Stomach (tissue), 4 donors: ENCODE measurements around the gene SYT7.

Experiments
- POLR2A ChIP-seq, 4 donors: fragments of 450-650 bp; IDR thresholded peaks; one replicate each; pipeline ENCODE4 v1.6.1; 2016; ENCODE audit warnings: antibody characterized with exemption in 4 of 4, control low read depth in 2 of 4, mild to moderate bottlenecking in 1 of 4, moderate library complexity in 1 of 4
- POLR2AphosphoS5 ChIP-seq, 3 donors: sonication (generic); formaldehyde crosslinking; IDR thresholded peaks; one replicate each; pipeline ENCODE4 v1.6.1; 2016; ENCODE audit warnings: antibody characterized with exemption in 3 of 3

- TF ChIP-seq POLR2A (IDR thresholded peaks at IDR 0.05) (no peak), POLR2AphosphoS5 (IDR thresholded peaks at IDR 0.05) (no peak)
Measured at GRCh38 chr11:61497876-61498275, 83.0 kb downstream of the SYT7 start.
